ENCODE results near the gene ADAM22. TPM values are rescaled to one million over a fixed set of nuclear protein-coding genes. Genes with fewer than 3 reads are reported as not detected.
"Not testable (repeated sequence)": the region's sequence is repeated elsewhere in the genome, so short reads cannot be mapped to it uniquely, and the experiment has no call there.

Gene ADAM22
- 1 to 10 TPM in 1 of 2 donors, under 1 TPM in 1; 0.29 to 1.9 TPM for total RNA-seq

GRCh38 chr7:87933953-87934698 is at the start of gene ADAM22:
TSS of gene ADAM22 (plus strand) at chr7:87934251. CDS start at chr7:87934466, 215 bp downstream.
- Mint-ChIP-seq H3K4me1 (ENCODE audit: low read depth in 2 of 2) (peaks cover 0 to 6% of the 10 kb centered on the region in 2 donors), H3K9me3 (no peaks in the 10 kb centered on the region), H3K27me3 (peaks cover 14% of the 10 kb centered on the region in 2 donors), H3K36me3 (no peaks in the 10 kb centered on the region), H3K4me3 (peak within 1 kb of the TSS; percentile 84), H3K27ac (no peak within 1 kb of the TSS)
- ATAC-seq = peak; percentile 99
- peak; percentile 88 for DNase-seq (ENCODE audit: low spot score)

GRCh38 chr7:87885018-87885417 is 49.0 kb upstream of the ADAM22 start:
- Mint-ChIP-seq H3K27ac (no peak overlapping the region), H3K36me3 (peaks cover 20% of the 10 kb centered on the region), H3K4me3 (no peak overlapping the region), H3K9me3 (no peaks in the 10 kb centered on the region), H3K4me1 (ENCODE audit: low read depth in 2 of 2) (peaks cover 3 to 8% of the 10 kb centered on the region in 2 donors), H3K27me3 (no peaks in the 10 kb centered on the region)
- ATAC-seq (no peak), DNase-seq (ENCODE audit: low spot score) (no peak)

GRCh38 chr7:87886875-87887274 is 47.2 kb upstream of the ADAM22 start:
- DNase-seq (ENCODE audit: low spot score) = no peak
- Mint-ChIP-seq H3K4me1 (ENCODE audit: low read depth in 2 of 2) (peaks cover 3 to 4% of the 10 kb centered on the region in 2 donors), H3K4me3 (no peak overlapping the region), H3K27ac (no peak overlapping the region), H3K36me3 (peaks cover 21% of the 10 kb centered on the region), H3K9me3 (no peaks in the 10 kb centered on the region), H3K27me3 (no peaks in the 10 kb centered on the region)
- no peak for ATAC-seq

- ATAC-seq (no peak), DNase-seq (ENCODE audit: low spot score) (no peak)
- Mint-ChIP-seq H3K27me3 (no peaks in the 10 kb centered on the region), H3K9me3 (no peaks in the 10 kb centered on the region), H3K36me3 (peaks cover 21% of the 10 kb centered on the region), H3K27ac (no peak overlapping the region), H3K4me1 (ENCODE audit: low read depth in 2 of 2) (no peaks in the 10 kb centered on the region), H3K4me3 (no peak overlapping the region)
Measured at GRCh38 chr7:87895363-87895762, 38.7 kb upstream of the ADAM22 start.

GRCh38 chr7:87899255-87899654 is 34.8 kb upstream of the ADAM22 start:
- Mint-ChIP-seq H3K27ac (no peak overlapping the region), H3K36me3 (peaks cover 13% of the 10 kb centered on the region), H3K9me3 (no peaks in the 10 kb centered on the region), H3K4me1 (ENCODE audit: low read depth in 2 of 2) (no peaks in the 10 kb centered on the region), H3K4me3 (no peak overlapping the region), H3K27me3 (no peaks in the 10 kb centered on the region)
- DNase-seq (ENCODE audit: low spot score) (no peak), ATAC-seq (no peak)

- ATAC-seq; H3K9me3 Mint-ChIP-seq; H3K4me1 Mint-ChIP-seq (ENCODE audit: low read depth in 2 of 2); DNase-seq (ENCODE audit: low spot score); H3K4me3 Mint-ChIP-seq; H3K27ac Mint-ChIP-seq; H3K27me3 Mint-ChIP-seq: not testable (repeated sequence)
- H3K36me3 Mint-ChIP-seq = peaks cover 10% of the 10 kb centered on the region
Measured at GRCh38 chr7:87907136-87907906, 26.7 kb upstream of the ADAM22 start.

GRCh38 chr7:87908814-87909213 is 25.2 kb upstream of the ADAM22 start:
- not testable (repeated sequence) for ATAC-seq; H3K9me3 Mint-ChIP-seq; DNase-seq (ENCODE audit: low spot score); H3K4me3 Mint-ChIP-seq; H3K27ac Mint-ChIP-seq; H3K27me3 Mint-ChIP-seq; H3K4me1 Mint-ChIP-seq (ENCODE audit: low read depth in 2 of 2)
- H3K36me3 Mint-ChIP-seq = peaks cover 10% of the 10 kb centered on the region

GRCh38 chr7:87912121-87912520 is 21.9 kb upstream of the ADAM22 start:
- H3K36me3 Mint-ChIP-seq = peaks cover 4% of the 10 kb centered on the region
- no peaks in the 10 kb centered on the region for H3K4me1 Mint-ChIP-seq (ENCODE audit: low read depth in 2 of 2)
- peaks cover 0 to 3% of the 10 kb centered on the region in 2 donors for H3K27me3 Mint-ChIP-seq
- no peak overlapping the region for H3K4me3 Mint-ChIP-seq
- ATAC-seq = no peak
- no peak overlapping the region for H3K27ac Mint-ChIP-seq
- no peak for DNase-seq (ENCODE audit: low spot score)
- no peaks in the 10 kb centered on the region for H3K9me3 Mint-ChIP-seq

- no peak overlapping the region for H3K27ac Mint-ChIP-seq
- H3K4me1 Mint-ChIP-seq (ENCODE audit: low read depth in 2 of 2) = no peaks in the 10 kb centered on the region
- H3K4me3 Mint-ChIP-seq = no peak overlapping the region
- H3K36me3 Mint-ChIP-seq = no peaks in the 10 kb centered on the region
- DNase-seq (ENCODE audit: low spot score) (no peak), ATAC-seq (no peak)
- no peaks in the 10 kb centered on the region for H3K9me3 Mint-ChIP-seq
- H3K27me3 Mint-ChIP-seq = peaks cover 7 to 16% of the 10 kb centered on the region in 2 donors
Measured at GRCh38 chr7:87918740-87919139, 15.3 kb upstream of the ADAM22 start.

GRCh38 chr7:87919875-87920274 is 14.2 kb upstream of the ADAM22 start:
- Mint-ChIP-seq H3K27ac (no peak overlapping the region), H3K27me3 (peaks cover 7 to 17% of the 10 kb centered on the region in 2 donors), H3K36me3 (no peaks in the 10 kb centered on the region), H3K9me3 (no peaks in the 10 kb centered on the region), H3K4me3 (no peak overlapping the region), H3K4me1 (ENCODE audit: low read depth in 2 of 2) (no peaks in the 10 kb centered on the region)
- ATAC-seq (no peak), DNase-seq (ENCODE audit: low spot score) (no peak)

GRCh38 chr7:87920578-87920977 is 13.5 kb upstream of the ADAM22 start:
- peaks cover 7 to 17% of the 10 kb centered on the region in 2 donors for H3K27me3 Mint-ChIP-seq
- H3K4me3 Mint-ChIP-seq = no peak overlapping the region
- H3K4me1 Mint-ChIP-seq (ENCODE audit: low read depth in 2 of 2) = no peaks in the 10 kb centered on the region

GRCh38 chr7:87922759-87923395 is 11.2 kb upstream of the ADAM22 start:
- peaks cover 7 to 15% of the 10 kb centered on the region in 2 donors for H3K27me3 Mint-ChIP-seq

More at GRCh38 chr7:87920578-87920977, 13.5 kb upstream of the ADAM22 start:
- DNase-seq (ENCODE audit: low spot score) (no peak), ATAC-seq (no peak)
- Mint-ChIP-seq H3K36me3 (no peaks in the 10 kb centered on the region), H3K27ac (no peak overlapping the region), H3K9me3 (no peaks in the 10 kb centered on the region)

GRCh38 chr7:87926581-87927461 is 7.2 kb upstream of the ADAM22 start:
- DNase-seq (ENCODE audit: low spot score) (no peak), ATAC-seq (peak; percentile 77 to 81)
- peaks cover 24 to 26% of the 10 kb centered on the region in 2 donors for H3K27me3 Mint-ChIP-seq
- H3K4me1 Mint-ChIP-seq (ENCODE audit: low read depth in 2 of 2) = no peaks in the 10 kb centered on the region
- no peaks in the 10 kb centered on the region for H3K36me3 Mint-ChIP-seq
- H3K4me3 Mint-ChIP-seq = no peak overlapping the region
- no peaks in the 10 kb centered on the region for H3K9me3 Mint-ChIP-seq
- no peak overlapping the region for H3K27ac Mint-ChIP-seq

More at GRCh38 chr7:87922759-87923395, 11.2 kb upstream of the ADAM22 start:
- not testable (repeated sequence) for H3K36me3 Mint-ChIP-seq; H3K4me1 Mint-ChIP-seq (ENCODE audit: low read depth in 2 of 2); H3K27ac Mint-ChIP-seq; H3K9me3 Mint-ChIP-seq; H3K4me3 Mint-ChIP-seq; DNase-seq (ENCODE audit: low spot score); ATAC-seq

Data from natural killer cell treated with Interleukin-12 subunit alpha and Interleukin-12 subunit beta and Interleukin-15 and Interleukin-18, amount 100 ng/mL, for 72 hours (primary cell).